Measurements from ENCODE around the gene BRINP2. TPM values are rescaled to one million over a fixed set of nuclear protein-coding genes. Genes with fewer than 3 reads are reported as not detected.

Gene BRINP2
- total and polyA plus RNA-seq, 12 donors, result 0.15 to 0.66 (median 0.24) TPM; not detected in 2

GRCh38 chr1:177219554-177220458 lies 49.0 kb downstream of the BRINP2 start:
- Histone ChIP-seq H3K27ac (no peak overlapping the region), H3K36me3 (no peaks in the 10 kb centered on the region), H3K4me1 (peaks cover 0 to 6% (median 0%) of the 10 kb centered on the region in 9 donors), H3K4me3 (no peak overlapping the region), H3K27me3 (no peaks in the 10 kb centered on the region), H3K9me3 (peaks cover 0 to 31% (median 15%) of the 10 kb centered on the region in 11 donors)
- no peak for DNase-seq
- TF ChIP-seq, protein P1, sequence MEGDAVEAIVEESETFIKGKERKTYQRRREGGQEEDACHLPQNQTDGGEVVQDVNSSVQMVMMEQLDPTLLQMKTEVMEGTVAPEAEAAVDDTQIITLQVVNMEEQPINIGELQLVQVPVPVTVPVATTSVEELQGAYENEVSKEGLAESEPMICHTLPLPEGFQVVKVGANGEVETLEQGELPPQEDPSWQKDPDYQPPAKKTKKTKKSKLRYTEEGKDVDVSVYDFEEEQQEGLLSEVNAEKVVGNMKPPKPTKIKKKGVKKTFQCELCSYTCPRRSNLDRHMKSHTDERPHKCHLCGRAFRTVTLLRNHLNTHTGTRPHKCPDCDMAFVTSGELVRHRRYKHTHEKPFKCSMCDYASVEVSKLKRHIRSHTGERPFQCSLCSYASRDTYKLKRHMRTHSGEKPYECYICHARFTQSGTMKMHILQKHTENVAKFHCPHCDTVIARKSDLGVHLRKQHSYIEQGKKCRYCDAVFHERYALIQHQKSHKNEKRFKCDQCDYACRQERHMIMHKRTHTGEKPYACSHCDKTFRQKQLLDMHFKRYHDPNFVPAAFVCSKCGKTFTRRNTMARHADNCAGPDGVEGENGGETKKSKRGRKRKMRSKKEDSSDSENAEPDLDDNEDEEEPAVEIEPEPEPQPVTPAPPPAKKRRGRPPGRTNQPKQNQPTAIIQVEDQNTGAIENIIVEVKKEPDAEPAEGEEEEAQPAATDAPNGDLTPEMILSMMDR (IDR thresholded peaks at IDR 0.05), result no peak
- intact Hi-C loops (cut with DNase I), result no loop called here
- WGBS, 2 donors, result 58 to 62% methylated on average over 3 of the region's 3 CpGs
- peak in 4 of 8 donors; percentile 16 to 81 (median 52) for ATAC-seq

DNA sequence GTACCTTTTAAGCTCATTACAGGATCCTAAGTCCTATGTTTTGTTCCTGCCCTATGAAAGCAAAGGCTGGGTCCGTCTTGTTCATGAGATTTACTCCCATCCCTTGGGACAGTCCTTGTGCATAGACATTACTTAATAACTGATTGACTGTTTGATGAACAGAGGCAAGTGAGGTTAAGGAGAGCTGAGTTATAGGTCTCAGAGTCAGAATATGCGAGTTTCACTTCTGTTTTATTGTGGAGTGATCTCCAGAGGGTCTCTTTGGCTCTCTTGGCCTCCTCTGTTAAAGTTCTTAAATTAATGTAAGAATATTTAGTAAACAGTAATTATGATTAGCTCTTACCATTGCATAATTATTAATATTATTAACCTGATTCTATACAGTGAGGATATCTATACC lies 52.6 kb downstream of the BRINP2 start:
- Histone ChIP-seq H3K4me3 (no peak overlapping the region), H3K27ac (no peak overlapping the region), H3K36me3 (no peaks in the 10 kb centered on the region), H3K27me3 (no peaks in the 10 kb centered on the region), H3K9me3 (peaks cover 0 to under 1% (median 0%) of the 10 kb centered on the region in 11 donors), H3K4me1 (peaks cover 0 to 6% (median 0%) of the 10 kb centered on the region in 9 donors)
- TF ChIP-seq, protein P1 (IDR thresholded peaks at IDR 0.05), result no peak
- intact Hi-C loops (cut with DNase I), result no loop called here
- ATAC-seq (no peak), DNase-seq (no peak)
- WGBS, 2 donors, result 73 to 75% methylated on average over 2 of the region's 2 CpGs

GRCh38 chr1:177227978-177228692 lies 57.4 kb downstream of the BRINP2 start:
- Histone ChIP-seq H3K9me3 (no peaks in the 10 kb centered on the region), H3K27me3 (no peaks in the 10 kb centered on the region), H3K4me1 (peaks cover 0 to 7% (median 0%) of the 10 kb centered on the region in 9 donors), H3K36me3 (no peaks in the 10 kb centered on the region), H3K27ac (no peak overlapping the region), H3K4me3 (no peak overlapping the region)
- WGBS, 2 donors, result 59 to 64% methylated on average over 8 of the region's 8 CpGs
- DNase-seq (no peak), ATAC-seq (no peak)
- intact Hi-C loops (cut with DNase I), result no loop called here
- TF ChIP-seq, protein P1 (IDR thresholded peaks at IDR 0.05), result no peak

DNA sequence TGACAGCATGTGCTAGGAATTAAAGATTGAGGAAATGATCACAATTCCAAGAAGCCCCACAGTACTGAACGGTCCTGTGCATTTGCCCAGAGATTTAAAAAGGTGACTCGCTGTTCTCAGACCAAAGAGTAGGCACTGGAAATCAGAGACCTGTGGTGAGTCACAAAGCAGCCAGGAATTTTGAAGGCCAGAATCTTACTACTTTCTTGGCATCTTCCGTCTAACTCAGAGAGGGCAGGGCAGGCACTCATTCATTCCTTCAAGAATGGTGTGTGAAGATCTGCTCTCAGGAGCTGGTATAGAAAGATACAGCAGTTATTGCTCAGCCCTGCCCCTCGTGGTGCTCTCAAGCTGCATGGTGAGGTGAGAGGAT lies 57.9 kb downstream of the BRINP2 start:
- Histone ChIP-seq H3K4me3 (no peak overlapping the region), H3K9me3 (no peaks in the 10 kb centered on the region), H3K27me3 (no peaks in the 10 kb centered on the region), H3K36me3 (no peaks in the 10 kb centered on the region), H3K4me1 (peaks cover 0 to 7% (median 0%) of the 10 kb centered on the region in 9 donors), H3K27ac (no peak overlapping the region)
- TF ChIP-seq, protein P1 (IDR thresholded peaks at IDR 0.05), result no peak
- WGBS, 2 donors, result 72 to 78% methylated on average over 4 of the region's 4 CpGs
- intact Hi-C loops (cut with DNase I), result no loop called here
- no peak for ATAC-seq
- DNase-seq, result no peak
